Breast epithelium (tissue), 3 donors: ENCODE results near the gene AMBP.

ENCODE experiments used
- CTCF ChIP-seq, 3 donors: fragments of 450-650 bp; IDR thresholded peaks; one replicate each; pipeline ENCODE4 v1.5.1; 2016 to 2017; ENCODE audit warnings: antibody characterized with exemption in 3 of 3, mild to moderate bottlenecking in 3 of 3, moderate library complexity in 3 of 3
- POLR2A ChIP-seq: fragments of 450-650 bp; IDR thresholded peaks from one replicate; pipeline ENCODE4 v1.6.1; 2016; ENCODE audit warnings: antibody characterized with exemption, mild to moderate bottlenecking, moderate library complexity
- POLR2AphosphoS5 ChIP-seq, 3 donors: sonication (generic); formaldehyde crosslinking; IDR thresholded peaks; one replicate each; pipeline ENCODE4 v1.6.1; 2017; ENCODE audit warnings: antibody characterized with exemption in 3 of 3

DNA sequence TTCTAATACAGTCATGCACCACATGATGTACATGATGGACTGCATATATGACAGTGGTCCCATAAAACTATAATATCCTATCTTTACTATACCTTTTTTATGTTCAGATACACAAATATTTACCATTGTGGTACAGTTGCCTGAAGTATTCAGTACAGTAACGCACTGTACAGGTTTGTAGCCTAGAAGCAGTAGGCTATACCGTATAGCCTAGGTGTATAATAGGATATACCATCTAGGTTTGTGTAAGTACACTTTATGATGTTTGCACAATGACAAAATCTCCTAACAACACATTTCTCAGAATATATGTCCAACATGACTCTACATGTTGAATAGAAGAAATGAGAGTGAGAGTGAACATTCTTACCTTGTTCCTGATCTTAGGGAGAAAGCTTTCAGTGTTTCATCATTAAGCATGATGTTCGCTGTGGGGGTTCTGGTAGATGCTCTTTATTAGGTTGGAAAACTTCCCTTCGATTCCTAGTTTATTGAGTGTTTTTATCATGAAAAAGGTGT lies 31.8 kb downstream of the AMBP start:
- TF ChIP-seq CTCF (IDR thresholded peaks at IDR 0.05) (no peak), POLR2A (no peak), POLR2AphosphoS5 (IDR thresholded peaks at IDR 0.05) (no peak)
